Calu3 (cell line): ENCODE results near the gene MAN1C1. TPM values are rescaled to one million over a fixed set of nuclear protein-coding genes. Genes with fewer than 3 reads are reported as not detected.
A peak's percentile ranks its signal among the peaks of the same experiment; 100 is the strongest.
"Not testable (repeated sequence)": the region's sequence is repeated elsewhere in the genome, so short reads cannot be mapped to it uniquely, and the experiment has no call there.

Experiments
- BruUV-seq: library from RNA; stranded (reverse); fragments of 400-500 nt; replicated peaks from 2 replicates; lab custom pipeline; 2021; lab: Mats Ljungman, UMichigan
- CTCF ChIA-PET: fragments of 300-600 bp; sonication (Branson Sonifier 250); formaldehyde crosslinking; loops from one replicate; lab custom pipeline; 2022; ENCODE audit warnings: antibody characterized with exemption; lab: Charles Lee
- DNase-seq: peaks from one replicate; pipeline ENCODE4 v3.0.0; 2022
- H3K27ac Mint-ChIP-seq: one replicate; pipeline ENCODE4 v1.8.0; 2022; ENCODE audit warnings: mixed read lengths; ENCODE audit not compliant: unreplicated experiment
- H3K27me3 Mint-ChIP-seq: one replicate; pipeline ENCODE4 v1.8.0; 2022; ENCODE audit warnings: mixed read lengths; ENCODE audit not compliant: unreplicated experiment
- H3K36me3 Mint-ChIP-seq: one replicate; pipeline ENCODE4 v1.8.0; 2022; ENCODE audit warnings: mild to moderate bottlenecking, moderate library complexity, mixed read lengths; ENCODE audit not compliant: insufficient read depth, unreplicated experiment
- H3K4me1 Mint-ChIP-seq: one replicate; pipeline ENCODE4 v1.8.0; 2022; ENCODE audit warnings: mild to moderate bottlenecking, low read depth, mixed read lengths; ENCODE audit not compliant: unreplicated experiment
- H3K4me3 Mint-ChIP-seq: one replicate; pipeline ENCODE4 v1.8.0; 2022; ENCODE audit warnings: mild to moderate bottlenecking, low read depth, moderate library complexity, mixed read lengths; ENCODE audit not compliant: unreplicated experiment
- H3K9me3 Mint-ChIP-seq: one replicate; pipeline ENCODE4 v1.8.0; 2022; ENCODE audit warnings: low read depth, mixed read lengths; ENCODE audit not compliant: unreplicated experiment
- intact Hi-C: fragments of 100-400 bp; cut with micrococcal nuclease; formaldehyde crosslinking; loops from one replicate; pipeline ENCODE4 v1.10.0; 2022; ENCODE audit not compliant: unreplicated experiment
- total RNA-seq: library from RNA; stranded (reverse); gene quantifications from 2 replicates; pipeline ENCODE4 v1.2.3, GENCODE V29; 2022
- TF ChIP-seq, protein P1 (sequence below): fragments of 200-600 bp; IDR thresholded peaks from one replicate; pipeline ENCODE4 v1.8.0; 2022; ENCODE audit warnings: antibody characterized with exemption; ENCODE audit not compliant: unreplicated experiment

The MAN1C1 gene
- total RNA-seq, 1 experiment from 2014 or later, result 0.14 TPM

DNA sequence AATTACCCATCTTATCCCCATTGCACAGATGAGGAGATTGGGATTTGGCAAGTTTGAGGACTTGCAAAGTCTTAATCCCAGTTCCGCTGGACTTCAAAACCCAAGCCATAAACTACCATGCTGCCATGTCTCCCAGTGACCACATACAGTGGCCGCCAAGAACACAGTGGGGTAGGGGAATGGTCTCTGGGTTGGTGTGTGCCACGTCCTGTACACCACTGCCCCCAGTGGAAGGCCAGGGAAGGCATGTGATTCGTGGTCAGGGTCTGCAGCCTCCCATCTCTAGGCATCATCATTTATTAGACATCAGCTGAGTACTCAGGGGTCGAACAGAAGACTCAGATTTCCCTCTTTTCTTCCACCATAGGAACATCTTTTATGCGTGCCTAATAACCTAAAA lies 76.0 kb downstream of the MAN1C1 start:
- intact Hi-C loops, result no loop called here
- DNase-seq, result peak; percentile 25
- no peaks in the 10 kb centered on the region for H3K9me3 Mint-ChIP-seq
- TF ChIP-seq, protein P1, sequence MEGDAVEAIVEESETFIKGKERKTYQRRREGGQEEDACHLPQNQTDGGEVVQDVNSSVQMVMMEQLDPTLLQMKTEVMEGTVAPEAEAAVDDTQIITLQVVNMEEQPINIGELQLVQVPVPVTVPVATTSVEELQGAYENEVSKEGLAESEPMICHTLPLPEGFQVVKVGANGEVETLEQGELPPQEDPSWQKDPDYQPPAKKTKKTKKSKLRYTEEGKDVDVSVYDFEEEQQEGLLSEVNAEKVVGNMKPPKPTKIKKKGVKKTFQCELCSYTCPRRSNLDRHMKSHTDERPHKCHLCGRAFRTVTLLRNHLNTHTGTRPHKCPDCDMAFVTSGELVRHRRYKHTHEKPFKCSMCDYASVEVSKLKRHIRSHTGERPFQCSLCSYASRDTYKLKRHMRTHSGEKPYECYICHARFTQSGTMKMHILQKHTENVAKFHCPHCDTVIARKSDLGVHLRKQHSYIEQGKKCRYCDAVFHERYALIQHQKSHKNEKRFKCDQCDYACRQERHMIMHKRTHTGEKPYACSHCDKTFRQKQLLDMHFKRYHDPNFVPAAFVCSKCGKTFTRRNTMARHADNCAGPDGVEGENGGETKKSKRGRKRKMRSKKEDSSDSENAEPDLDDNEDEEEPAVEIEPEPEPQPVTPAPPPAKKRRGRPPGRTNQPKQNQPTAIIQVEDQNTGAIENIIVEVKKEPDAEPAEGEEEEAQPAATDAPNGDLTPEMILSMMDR, result no peak
- no peak overlapping the region for H3K4me3 Mint-ChIP-seq
- no peaks in the 10 kb centered on the region for H3K36me3 Mint-ChIP-seq
- CTCF ChIA-PET, result no interaction called here
- no TSS peak for BruUV-seq
- no peaks in the 10 kb centered on the region for H3K4me1 Mint-ChIP-seq
- peaks cover 39% of the 10 kb centered on the region for H3K27me3 Mint-ChIP-seq
- no peak overlapping the region for H3K27ac Mint-ChIP-seq

DNA sequence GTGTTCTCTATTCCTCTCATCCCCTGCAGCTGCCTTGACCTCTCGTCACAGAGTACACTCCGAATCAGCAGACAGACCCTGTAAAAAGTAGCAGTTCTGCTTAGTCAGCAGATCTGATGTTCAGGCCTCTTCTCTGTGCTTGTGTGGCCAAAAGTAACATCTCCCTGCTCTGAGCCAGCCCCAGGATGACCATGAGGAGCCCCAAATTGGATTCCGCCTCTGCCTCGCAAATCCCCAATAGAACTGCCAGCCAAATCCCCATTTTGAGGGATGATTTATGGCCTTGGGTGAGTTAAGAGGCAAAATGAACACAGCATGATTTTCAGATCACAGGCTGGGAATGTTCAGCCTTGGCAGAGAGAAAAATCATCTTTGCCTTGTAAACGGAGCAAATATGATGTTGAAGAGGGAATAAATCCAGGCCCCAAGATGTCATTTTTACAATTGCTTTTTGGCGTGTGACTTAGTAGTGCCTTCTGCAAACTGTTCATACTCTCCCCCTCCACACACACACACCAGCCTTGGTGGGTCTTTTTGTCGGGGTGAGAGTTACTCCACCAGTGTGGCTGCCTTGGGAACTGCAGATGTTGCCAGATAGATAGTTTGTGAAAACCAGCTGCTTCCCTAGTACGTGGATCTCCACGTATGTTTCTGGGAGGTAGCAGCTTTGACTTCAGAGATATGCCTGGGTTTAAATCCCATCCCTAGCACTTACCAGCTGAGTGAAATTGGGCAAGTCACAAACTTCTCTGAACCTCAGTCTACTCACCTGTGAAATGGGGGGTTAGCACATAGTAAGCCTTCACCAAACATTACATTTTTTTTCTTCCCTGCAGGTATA lies 77.8 kb downstream of the MAN1C1 start:
- H3K27me3 Mint-ChIP-seq, result peaks cover 39% of the 10 kb centered on the region
- no peak for DNase-seq
- H3K27ac Mint-ChIP-seq, result no peak overlapping the region
- TF ChIP-seq, protein P1, result no peak
- H3K4me3 Mint-ChIP-seq, result no peak overlapping the region
- CTCF ChIA-PET, result interaction anchor here (0.7 to 0.9 kb wide), 2 partner anchors 20 to 121 kb away, joined by 3 read pairs; no protein-coding TSS in a partner anchor
- no peaks in the 10 kb centered on the region for H3K36me3 Mint-ChIP-seq
- H3K9me3 Mint-ChIP-seq, result no peaks in the 10 kb centered on the region
- intact Hi-C loops, result no loop called here
- no peaks in the 10 kb centered on the region for H3K4me1 Mint-ChIP-seq
- BruUV-seq, result no TSS peak

DNA sequence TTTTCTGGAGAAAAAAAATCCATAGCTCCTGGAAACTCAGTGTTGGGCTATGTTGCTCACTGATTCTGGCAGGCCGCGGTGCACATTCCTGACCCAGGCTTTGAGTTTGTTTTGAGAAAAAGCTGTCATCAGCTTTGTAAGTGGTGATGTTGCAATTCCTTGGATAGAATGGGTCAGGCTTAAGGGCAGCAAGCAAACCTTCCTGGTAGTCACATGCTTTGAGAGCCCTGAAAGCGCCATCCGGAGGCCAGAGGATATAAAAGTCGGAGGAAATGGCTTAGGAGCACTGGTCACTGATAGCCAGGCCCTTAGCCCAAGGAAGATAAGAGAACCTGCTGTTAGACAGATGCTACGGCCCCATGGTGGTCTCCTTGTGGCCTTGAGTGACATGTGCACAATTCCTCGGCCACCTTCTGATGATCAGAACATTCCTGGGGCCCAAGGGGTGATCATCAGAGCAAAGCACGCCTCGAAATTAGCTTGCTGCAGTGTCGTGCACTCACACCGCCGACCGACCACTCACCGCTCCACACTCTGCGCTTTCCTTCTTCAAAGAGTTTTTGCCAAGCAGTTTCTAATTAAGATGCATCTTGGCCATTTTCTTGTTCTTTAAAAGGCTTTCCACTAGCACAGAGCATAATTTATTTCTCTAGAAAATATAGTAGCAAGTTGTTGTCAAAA lies 78.6 kb downstream of the MAN1C1 start:
- H3K27me3 Mint-ChIP-seq, result peaks cover 48% of the 10 kb centered on the region
- CTCF ChIA-PET, result interaction anchor here (0.6 to 0.9 kb wide), 2 partner anchors 19 to 113 kb away, joined by 3 read pairs; no protein-coding TSS in a partner anchor
- H3K9me3 Mint-ChIP-seq, result no peaks in the 10 kb centered on the region
- intact Hi-C loops, result no loop called here
- H3K36me3 Mint-ChIP-seq, result no peaks in the 10 kb centered on the region
- H3K27ac Mint-ChIP-seq, result no peak overlapping the region
- BruUV-seq, result no TSS peak
- peak; percentile 14 for DNase-seq
- H3K4me1 Mint-ChIP-seq, result no peaks in the 10 kb centered on the region
- TF ChIP-seq, protein P1, result no peak
- H3K4me3 Mint-ChIP-seq, result no peak overlapping the region

DNA sequence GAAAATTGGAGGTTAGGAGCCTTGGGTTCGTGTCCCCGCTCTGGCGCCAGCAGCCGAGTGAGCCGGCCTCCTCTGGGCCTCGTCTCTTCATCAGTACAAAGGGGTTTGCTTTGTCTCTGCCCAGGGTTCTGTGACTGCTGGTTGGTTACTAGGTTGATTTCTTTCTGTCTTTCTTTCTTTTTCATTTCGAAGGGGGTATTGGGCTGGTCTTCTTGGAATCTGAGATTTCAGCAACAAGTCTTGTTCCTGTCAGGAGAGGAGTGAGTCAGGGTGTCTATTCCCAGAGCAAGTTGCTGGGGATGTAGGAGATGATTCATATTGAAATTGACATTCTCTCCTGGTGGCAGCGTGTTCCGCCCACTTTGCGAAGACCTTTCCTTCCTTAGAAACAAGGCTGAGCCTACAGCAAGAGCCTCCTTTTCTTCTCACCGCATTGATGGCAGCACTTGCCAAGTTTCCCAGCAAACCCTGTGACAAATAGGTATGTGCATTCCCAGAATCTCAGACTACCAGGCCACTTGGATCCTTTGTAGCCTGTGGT lies 79.2 kb downstream of the MAN1C1 start:
- Mint-ChIP-seq H3K9me3 (no peaks in the 10 kb centered on the region), H3K4me1 (no peaks in the 10 kb centered on the region), H3K27ac (no peak overlapping the region), H3K36me3 (no peaks in the 10 kb centered on the region), H3K27me3 (peaks cover 54% of the 10 kb centered on the region), H3K4me3 (no peak overlapping the region)
- TF ChIP-seq, protein P1, result no peak
- CTCF ChIA-PET, result no interaction called here
- no peak for DNase-seq
- BruUV-seq, result no TSS peak
- intact Hi-C loops, result no loop called here

DNA sequence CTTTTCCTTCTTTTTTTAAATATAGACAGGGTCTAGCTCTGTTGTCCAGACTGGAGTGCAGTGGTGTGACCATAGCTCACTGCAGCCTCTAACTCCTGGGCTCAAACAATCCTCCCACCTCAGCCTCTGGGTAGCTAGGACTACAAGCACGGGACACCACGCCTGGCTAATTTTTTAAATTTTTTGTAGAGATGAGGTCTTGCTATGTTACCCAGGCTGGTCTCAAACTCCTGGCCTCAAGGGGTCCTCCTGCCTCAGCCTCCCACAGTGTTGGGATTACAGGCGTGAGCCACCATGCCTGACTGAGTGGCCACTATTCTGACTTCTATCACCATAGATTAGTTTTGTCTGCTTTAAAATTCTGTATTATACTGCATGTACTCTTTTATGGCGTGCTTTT lies 80.1 kb downstream of the MAN1C1 start:
- H3K4me3 Mint-ChIP-seq, CTCF ChIA-PET, BruUV-seq, DNase-seq, H3K36me3 Mint-ChIP-seq, H3K4me1 Mint-ChIP-seq, H3K9me3 Mint-ChIP-seq, intact Hi-C loops, H3K27ac Mint-ChIP-seq: not testable (repeated sequence)
- peaks cover 55% of the 10 kb centered on the region for H3K27me3 Mint-ChIP-seq
